GM19351 (cell line): Measurements from ENCODE around the gene ACTG1.
"Not testable (repeated sequence)": the region's sequence is repeated elsewhere in the genome, so short reads cannot be mapped to it uniquely, and the experiment has no call there.

Experiments
- ATAC-seq: cut with Tn5 transposase; IDR thresholded peaks from one replicate; pipeline ENCODE4 v1.9.1; 2021; ENCODE audit warnings: mild to moderate bottlenecking, moderate library complexity; ENCODE audit not compliant: unreplicated experiment

ACTG1 gene

DNA sequence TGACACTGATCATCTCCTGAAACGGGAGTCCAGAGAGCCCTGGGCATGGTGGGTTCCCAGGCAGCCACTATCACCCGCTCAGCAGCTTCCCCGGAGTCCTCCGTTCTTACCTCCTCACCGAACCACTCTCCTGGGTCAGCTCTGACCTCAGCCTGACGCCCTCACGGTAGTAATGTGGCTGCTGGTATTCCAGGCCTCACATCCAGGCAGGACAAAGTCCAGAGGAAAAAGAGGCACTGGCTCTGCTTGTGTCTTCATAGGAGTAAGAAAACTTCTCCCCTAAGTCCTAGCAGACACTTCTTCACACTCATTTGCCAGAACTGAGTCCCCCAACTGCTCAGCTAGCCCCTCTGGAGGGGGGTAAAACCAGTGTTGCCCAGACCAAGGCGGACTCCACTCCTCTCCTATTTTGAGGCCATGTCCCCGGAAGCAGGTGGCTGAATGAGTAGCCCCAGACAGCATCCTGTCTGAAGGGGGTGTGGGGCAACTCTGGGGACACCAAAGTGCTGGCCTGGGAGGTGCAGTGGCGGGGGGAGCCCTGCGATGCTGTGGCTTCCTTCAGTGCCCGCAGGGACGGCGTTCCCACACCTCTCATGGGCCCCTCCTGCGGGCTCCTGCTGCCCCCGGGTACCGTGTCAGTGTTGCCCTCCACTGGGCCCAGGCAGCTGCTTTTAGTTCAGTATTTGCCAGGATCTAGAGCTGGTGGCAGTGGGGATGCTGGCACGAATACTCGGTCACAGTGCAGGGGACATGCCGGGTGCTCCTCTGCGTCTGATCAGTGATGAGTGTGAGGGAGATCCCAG lies 20.9 kb upstream of the ACTG1 start:
- no peak for ATAC-seq

GRCh38 chr17:81532490-81533287 lies 20.1 kb upstream of the ACTG1 start:
- ATAC-seq: no peak

- not testable (repeated sequence) for ATAC-seq
These were observed 19.4 kb upstream of the ACTG1 start for GRCh38 chr17:81531998-81532404.

DNA sequence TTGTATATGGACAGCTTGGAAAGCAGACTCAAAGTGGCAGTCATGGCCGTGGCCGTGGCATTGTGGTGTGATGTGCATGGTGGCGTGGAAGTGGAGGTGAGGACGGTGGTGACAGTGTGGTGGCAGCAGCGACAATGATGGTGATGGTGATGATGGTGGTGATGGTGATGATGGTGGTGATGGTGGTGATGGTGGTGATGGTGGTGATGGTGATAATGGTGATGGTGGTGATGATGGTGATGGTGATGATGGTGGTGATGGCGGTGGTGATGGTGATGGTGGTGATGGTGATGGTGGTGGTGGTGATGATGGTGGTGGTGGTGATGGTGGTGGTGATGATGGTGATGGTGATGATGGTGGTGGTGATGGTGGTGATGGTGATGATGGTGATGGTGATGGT lies 18.4 kb upstream of the ACTG1 start:
- not testable (repeated sequence) for ATAC-seq

DNA sequence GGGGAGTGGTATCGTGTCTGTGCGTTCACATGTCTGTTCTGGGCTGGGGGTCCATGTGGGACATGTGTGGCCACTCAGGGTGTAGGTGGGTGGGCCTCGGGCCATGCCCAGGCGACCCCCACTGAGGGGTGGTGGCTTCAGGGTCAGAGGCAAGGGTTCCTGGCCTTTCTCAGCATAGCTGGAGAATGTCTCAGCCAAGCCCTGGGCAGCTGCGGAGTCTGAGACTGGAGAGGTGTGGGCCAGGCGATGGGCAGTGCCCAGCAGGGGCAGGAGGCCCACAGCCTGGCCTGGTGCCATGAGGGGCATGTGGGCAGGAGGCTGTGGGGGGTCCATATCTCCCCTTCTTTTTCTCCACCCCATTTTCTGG lies 16.8 kb upstream of the ACTG1 start:
- no peak for ATAC-seq

DNA sequence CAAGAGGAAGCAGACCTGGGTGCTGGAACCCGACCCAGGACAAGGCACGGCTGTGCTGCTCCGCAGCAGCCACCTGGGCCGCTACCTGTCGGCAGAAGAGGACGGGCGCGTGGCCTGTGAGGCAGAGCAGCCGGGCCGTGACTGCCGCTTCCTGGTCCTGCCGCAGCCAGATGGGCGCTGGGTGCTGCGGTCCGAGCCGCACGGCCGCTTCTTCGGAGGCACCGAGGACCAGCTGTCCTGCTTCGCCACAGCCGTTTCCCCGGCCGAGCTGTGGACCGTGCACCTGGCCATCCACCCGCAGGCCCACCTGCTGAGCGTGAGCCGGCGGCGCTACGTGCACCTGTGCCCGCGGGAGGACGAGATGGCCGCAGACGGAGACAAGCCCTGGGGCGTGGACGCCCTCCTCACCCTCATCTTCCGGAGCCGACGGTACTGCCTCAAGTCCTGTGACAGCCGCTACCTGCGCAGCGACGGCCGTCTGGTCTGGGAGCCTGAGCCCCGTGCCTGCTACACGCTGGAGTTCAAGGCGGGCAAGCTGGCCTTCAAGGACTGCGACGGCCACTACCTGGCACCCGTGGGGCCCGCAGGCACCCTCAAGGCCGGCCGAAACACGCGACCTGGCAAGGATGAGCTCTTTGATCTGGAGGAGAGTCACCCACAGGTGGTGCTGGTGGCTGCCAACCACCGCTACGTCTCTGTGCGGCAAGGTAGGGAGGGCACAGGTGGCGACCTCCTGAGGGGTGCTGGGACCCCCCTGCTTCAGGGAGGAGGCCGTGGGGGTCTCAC lies 16.2 kb upstream of the ACTG1 start:
- ATAC-seq: no peak

DNA sequence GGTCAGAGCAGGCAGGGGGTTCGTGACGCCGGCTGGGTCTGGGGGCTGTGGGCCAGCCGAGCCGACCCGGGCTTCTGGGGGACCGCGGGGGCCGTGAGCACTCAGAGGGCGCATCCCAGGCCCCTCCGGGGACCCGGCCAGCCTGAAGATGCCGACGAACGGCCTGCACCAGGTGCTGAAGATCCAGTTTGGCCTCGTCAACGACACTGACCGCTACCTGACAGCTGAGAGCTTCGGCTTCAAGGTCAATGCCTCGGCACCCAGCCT lies 15.7 kb upstream of the ACTG1 start:
- no peak for ATAC-seq

DNA sequence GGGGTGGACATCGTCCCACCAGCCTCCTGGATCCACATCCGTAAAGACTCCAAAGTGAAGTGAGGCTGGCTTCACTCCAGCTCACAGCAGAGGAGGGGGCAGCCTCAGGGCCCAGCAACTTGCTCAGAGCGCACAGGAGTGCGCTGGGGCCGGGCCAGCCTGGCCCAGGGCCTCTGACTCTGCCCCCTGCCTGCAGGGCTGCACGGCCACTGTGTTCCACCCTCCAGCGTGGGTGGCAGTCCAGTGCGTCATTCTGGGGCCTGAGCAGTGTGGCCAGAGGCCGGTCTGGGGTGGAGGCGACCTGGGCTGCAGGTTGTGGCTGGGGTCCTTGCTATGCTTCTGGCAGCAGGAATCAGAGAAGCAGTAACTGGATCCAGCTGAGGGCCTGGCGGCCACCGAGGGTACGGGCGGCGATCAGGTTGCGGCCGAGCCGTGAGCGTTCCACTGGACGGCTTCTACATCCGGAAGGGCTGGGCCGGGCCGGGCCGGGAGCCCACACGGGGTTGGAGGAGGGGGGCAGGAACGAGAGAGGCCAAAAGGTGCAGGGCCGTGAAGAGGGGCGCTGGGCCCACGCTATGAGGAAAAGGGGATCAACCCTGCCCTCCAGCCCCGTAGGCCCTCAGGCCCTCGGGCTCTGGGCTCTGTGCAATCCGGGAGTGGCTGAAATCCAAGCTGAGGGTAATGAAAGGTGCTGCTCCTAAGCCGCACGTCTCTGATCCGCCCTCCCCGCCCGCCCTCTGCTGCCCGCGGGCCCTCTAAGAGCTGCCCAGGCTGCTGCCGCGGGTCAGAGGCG lies 15.2 kb upstream of the ACTG1 start, which contains the start of gene FSCN2:
Gene FSCN2 (plus strand): TSS at position 787 of the 793 bp plus-strand sequence. CDS start 155 bp downstream, outside the sequence.
- ATAC-seq: no peak

DNA sequence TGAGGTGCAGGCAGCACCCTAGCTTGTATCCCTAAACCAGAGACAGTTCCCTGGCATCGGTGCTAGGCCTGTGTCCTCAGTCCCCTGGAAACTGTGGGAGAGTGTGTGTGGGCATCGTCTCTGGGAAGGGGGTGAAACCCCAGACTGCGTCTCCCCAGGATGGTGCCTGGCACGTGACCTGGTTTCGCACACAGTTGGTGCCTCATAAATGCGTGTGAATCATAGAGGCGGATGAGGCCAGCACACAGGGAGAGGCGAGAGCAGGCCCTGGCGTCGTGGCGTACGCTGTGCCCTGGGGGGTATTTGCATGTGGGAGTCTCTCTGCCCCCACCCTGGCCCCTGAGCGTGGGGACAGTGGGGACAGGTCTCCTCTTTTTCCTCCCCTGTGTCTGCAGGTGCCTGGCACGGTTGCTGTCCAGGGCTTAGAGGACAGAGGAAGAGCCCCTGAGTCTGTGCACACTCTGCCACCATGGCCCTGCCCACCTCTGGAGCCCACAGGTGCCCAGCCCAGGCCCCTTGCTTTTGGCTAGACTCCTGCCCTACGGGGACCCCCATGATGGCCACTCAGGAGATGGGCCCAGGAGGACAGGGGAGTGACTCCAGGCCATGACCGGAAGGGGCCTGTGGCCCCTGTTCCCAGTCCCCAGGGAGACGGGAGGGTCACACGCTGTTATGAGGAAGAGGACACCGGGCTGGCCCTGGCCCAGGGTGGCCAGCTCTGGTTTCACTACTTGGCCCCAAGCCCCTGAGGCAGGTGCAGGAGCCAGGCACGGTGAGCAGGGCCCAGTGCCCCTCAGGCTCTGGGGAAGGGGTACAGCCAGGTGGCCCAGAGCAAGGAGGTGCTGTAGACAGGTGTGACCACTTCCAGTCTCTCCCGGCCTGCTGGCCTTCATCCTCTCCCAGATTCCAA lies 14.3 kb upstream of the ACTG1 start:
- no peak for ATAC-seq

DNA sequence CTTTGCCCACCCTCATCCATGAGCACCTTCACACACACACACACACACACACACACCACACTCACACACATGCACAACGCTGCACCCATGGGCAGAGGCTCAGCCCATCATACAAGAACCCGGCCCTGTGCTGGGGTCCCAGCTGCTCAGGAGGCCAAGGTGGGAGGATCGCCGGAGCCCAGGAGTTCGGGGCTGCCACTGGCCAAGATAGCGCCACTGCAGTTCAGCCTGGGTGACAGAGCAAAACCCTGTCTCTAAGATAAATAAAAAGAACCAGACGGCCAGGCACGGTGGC lies 12.2 kb upstream of the ACTG1 start:
- ATAC-seq: no peak

DNA sequence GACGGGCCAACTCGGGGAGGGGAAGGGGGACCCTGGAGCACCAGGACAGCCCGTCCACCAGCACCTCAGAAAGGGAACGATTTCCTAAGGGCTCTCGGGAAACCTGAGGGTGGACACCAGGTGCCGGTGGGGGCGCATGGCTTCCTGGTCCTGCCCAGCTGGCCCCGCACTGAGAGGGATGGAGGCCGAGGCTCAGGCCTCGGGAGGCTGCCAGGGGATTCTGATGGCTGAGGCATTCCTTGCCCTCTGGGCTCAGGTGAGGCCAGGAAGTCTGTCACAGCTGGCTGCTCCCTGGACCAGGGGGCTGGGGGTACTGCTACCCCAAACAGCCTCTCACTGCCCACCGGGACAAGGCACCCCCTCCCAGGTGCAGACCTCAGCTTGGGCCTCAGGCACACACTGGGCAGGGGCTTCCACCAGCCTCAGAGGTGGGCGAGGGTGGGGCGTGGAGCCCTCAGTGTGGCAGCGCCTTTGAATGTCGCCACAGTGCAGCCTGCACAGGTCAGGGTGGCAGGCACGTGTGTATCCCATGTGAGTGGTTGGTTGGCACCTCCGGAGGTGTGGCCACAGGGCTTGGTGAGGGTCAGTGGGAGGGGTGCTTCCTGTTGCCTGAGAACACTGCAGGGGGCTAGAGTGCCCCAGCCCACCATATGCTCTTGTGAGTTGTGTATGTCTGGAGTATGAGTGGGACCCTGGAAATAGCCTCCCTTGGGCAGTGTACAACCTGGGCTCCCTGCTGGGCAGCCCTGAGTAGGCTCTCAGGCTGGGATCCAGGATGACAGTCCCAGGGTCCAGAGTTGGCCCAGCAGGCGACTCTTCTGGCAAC lies 11.7 kb upstream of the ACTG1 start:
- no peak for ATAC-seq

DNA sequence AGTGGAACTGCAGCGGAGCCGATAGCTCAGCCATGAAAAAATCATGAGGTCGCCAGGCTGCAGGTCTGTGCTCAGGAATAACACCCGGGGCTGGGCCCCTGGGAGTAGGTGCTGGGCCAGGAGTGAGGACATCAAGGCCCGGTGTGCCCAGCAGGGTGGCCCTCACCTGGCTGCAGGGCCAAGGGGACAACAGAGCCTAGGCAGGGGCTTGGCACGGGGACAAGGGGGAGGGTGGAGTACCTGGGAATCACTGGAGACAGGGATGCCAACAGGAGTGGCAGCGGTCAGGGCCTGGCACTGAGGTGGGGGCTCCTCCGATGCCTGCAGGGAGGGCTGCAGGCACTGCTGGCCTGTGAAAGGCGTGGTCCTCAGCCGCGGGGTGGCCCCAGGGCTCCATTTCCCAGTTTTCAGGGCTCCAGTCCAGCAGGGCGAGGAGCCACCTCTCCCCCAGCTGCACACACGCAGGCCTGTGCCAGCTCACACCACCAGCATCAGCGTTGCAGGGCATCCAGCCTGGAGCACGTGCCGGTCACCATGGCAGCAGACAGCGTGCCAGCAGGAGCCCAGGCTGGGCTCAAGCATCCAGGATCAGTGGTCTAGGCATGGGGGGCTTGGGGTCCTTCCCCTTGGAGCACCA lies 10.9 kb upstream of the ACTG1 start:
- ATAC-seq: no peak

- no peak for ATAC-seq
These were observed 10.1 kb upstream of the ACTG1 start for GRCh38 chr17:81522491-81523401.

- no peak for ATAC-seq
These were observed 7.7 kb upstream of the ACTG1 start for GRCh38 chr17:81520021-81520901.

DNA sequence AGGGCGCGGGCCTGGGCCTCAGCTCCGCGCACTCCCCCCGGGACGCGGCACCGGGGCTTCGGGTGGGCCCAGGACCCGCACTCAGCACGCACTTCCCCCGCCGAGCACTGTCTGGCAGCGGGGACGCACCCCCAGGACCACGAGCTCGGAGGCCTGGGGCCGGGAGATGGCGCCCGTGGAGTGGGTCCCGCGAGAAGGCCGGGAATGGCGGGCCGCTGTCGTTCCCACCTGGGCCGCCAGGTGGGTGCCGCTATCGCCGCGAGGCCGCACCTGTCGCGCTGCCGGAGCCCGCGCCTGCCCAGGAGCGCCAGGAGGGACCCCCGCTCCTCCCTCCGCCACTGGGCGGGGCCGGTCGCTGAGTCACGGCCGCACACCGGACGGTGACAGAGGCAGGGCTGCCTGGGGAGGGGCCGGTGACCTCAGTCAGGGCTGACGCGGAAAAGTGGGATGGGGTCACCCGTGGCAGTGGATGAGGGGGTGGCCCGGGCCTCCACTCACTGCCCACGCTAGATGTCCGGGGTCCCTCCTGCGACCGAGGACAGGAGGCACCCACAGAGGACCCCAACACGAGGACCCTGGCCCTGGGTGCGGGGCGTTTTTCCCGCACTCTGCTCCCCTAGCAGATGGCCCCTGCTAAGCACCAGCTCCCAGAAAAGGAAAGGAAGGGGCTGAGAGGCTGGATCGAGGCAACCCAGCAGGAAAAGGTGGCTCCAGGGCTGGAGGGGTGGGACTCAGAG lies 6.9 kb upstream of the ACTG1 start:
- ATAC-seq: no peak

- ATAC-seq: no peak
These were observed 6.2 kb upstream of the ACTG1 start for GRCh38 chr17:81518785-81519283.
